Measurements from ENCODE around the gene PGAM4. TPM values are rescaled to one million over a fixed set of nuclear protein-coding genes. Genes with fewer than 3 reads are reported as not detected.

PGAM4 gene
- total RNA-seq, 1 experiment from 2014 or later: 0.46 TPM

DNA sequence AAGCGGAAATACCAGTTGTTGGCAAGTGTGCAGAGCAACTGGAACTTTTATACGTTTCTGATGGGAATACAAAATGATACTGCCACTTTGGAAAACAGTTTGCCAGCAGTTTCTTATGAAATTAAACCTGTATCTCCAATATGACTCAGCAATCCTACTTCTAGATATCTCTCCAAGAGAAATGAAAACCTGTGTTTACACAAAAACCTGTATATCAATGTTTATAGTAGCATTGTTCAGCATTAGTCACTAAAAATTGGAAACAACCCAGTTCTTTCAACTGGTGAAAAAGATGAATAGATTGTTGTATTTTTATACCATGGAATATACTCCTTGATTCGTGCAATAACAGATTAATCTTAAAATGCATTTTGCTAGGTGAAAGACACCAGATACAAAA lies 32.1 kb downstream of the PGAM4 start:
- TF ChIP-seq NR1H2 (CRISPR knock-in tag; IDR thresholded peaks at IDR 0.05) (no peak), SOX15 (CRISPR knock-in tag; IDR thresholded peaks at IDR 0.05) (no peak), TEAD4 (CRISPR knock-in tag; IDR thresholded peaks at IDR 0.05) (no peak)
- POLR2A ChIA-PET: no interaction called here
- Mint-ChIP-seq H3K4me1 (no peaks in the 10 kb centered on the region), H3K36me3 (no peaks in the 10 kb centered on the region; the same call in 1 of the 2 replicates), H3K9me3 (no peaks in the 10 kb centered on the region), H3K4me3 (no peak overlapping the region), H3K27me3 (ENCODE audit: low read depth) (no peaks in the 10 kb centered on the region), H3K27ac (no peak overlapping the region)
- DNase-seq (ENCODE audit: low spot score): no peak
- no peak for ATAC-seq
- CTCF ChIA-PET: no interaction called here

DNA sequence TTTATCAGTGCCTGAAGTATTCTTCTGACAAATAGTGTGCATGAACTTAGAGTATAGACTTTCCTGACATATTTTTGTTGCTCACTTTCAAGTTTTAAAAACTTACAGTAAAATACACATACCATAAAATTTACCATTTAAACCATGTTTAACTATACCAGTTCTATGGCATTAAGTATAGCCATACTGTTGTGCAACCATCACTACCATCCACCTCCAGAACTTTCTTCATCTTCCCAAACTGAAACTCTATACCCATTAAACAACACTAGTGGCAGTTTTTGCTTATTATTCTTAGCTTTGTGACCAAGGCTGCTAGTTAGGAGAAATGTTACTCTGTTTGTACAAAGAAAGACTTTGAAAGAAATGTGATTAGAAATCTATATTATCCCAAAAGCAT lies 33.1 kb downstream of the PGAM4 start:
- no peak for TF ChIP-seq HMGA2 (CRISPR knock-in tag; IDR thresholded peaks at IDR 0.05)
- TF ChIP-seq, protein P1, sequence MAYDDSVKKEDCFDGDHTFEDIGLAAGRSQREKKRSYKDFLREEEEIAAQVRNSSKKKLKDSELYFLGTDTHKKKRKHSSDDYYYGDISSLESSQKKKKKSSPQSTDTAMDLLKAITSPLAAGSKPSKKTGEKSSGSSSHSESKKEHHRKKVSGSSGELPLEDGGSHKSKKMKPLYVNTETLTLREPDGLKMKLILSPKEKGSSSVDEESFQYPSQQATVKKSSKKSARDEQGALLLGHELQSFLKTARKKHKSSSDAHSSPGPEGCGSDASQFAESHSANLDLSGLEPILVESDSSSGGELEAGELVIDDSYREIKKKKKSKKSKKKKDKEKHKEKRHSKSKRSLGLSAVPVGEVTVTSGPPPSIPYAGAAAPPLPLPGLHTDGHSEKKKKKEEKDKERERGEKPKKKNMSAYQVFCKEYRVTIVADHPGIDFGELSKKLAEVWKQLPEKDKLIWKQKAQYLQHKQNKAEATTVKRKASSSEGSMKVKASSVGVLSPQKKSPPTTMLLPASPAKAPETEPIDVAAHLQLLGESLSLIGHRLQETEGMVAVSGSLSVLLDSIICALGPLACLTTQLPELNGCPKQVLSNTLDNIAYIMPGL (CRISPR knock-in tag; IDR thresholded peaks at IDR 0.05): no peak
- Mint-ChIP-seq H3K4me3 (no peak overlapping the region), H3K4me1 (no peaks in the 10 kb centered on the region), H3K9me3 (no peaks in the 10 kb centered on the region), H3K36me3 (no peaks in the 10 kb centered on the region; the same call in 1 of the 2 replicates), H3K27ac (no peak overlapping the region; the same call in 1 of the 2 replicates), H3K27me3 (ENCODE audit: low read depth) (no peaks in the 10 kb centered on the region)
- ATAC-seq: no peak
- CTCF ChIA-PET: no interaction called here
- no peak for DNase-seq (ENCODE audit: low spot score)
- POLR2A ChIA-PET: no interaction called here

DNA sequence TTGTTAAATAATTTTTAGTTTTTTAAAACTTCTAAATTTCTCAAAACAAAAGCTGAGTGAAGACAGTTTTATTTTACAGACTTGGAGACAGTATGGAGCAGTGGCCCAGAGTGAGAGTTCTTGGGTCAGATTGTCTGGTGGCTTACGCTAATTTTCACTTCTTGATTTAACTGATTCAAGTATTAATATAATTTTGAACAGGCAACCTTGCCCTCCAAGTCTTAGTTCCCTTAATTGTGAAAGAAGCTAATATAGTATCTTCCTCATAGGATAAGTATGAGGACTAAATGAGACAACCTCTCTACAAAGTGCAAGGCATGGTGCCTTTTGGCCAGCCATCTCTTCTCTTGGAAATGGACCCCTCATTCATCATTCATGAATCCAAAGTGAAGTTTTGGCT lies 33.6 kb downstream of the PGAM4 start:
- H3K4me3 Mint-ChIP-seq: no peak overlapping the region
- no peaks in the 10 kb centered on the region for H3K9me3 Mint-ChIP-seq
- no peaks in the 10 kb centered on the region for H3K4me1 Mint-ChIP-seq
- no peak for TF ChIP-seq ZNF416 (CRISPR knock-in tag; IDR thresholded peaks at IDR 0.05)
- TF ChIP-seq, protein P2, sequence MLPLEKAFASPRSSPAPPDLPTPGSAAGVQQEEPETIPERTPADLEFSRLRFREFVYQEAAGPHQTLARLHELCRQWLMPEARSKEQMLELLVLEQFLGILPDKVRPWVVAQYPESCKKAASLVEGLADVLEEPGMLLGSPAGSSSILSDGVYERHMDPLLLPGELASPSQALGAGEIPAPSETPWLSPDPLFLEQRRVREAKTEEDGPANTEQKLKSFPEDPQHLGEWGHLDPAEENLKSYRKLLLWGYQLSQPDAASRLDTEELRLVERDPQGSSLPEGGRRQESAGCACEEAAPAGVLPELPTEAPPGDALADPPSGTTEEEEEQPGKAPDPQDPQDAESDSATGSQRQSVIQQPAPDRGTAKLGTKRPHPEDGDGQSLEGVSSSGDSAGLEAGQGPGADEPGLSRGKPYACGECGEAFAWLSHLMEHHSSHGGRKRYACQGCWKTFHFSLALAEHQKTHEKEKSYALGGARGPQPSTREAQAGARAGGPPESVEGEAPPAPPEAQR (CRISPR knock-in tag; IDR thresholded peaks at IDR 0.05): no peak
- no peaks in the 10 kb centered on the region for H3K27me3 Mint-ChIP-seq (ENCODE audit: low read depth)
- CTCF ChIA-PET: no interaction called here
- POLR2A ChIA-PET: no interaction called here
- H3K36me3 Mint-ChIP-seq: peaks cover 3% of the 10 kb centered on the region; the same call in 1 of the 2 replicates
- no peak for DNase-seq (ENCODE audit: low spot score)
- no peak overlapping the region for H3K27ac Mint-ChIP-seq
- no peak for ATAC-seq

DNA sequence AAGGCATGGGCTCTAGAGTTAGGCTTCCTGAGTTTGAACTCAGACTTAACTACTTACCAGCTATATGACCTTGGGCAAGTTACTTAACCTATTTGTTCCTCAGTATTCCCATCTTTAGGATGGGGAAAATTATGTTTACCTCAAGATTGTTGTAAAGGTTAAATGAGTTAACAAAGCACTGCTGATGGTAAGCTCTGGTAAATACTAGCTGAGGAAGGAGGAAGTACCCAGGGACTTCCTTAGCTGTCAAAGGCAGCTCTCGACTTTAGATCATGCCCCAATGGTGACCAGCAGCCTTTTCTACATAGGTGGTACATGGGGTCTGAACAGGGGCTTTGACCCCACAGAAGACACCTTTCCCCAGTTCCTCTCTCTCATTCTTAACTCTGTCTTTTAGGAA lies 38.9 kb downstream of the PGAM4 start:
- Mint-ChIP-seq H3K9me3 (no peaks in the 10 kb centered on the region), H3K36me3 (peaks cover 3% of the 10 kb centered on the region; the same call in 1 of the 2 replicates), H3K27me3 (ENCODE audit: low read depth) (no peaks in the 10 kb centered on the region), H3K27ac (no peak overlapping the region), H3K4me1 (no peaks in the 10 kb centered on the region), H3K4me3 (no peak overlapping the region)
- no peak for ATAC-seq
- CTCF ChIA-PET: no interaction called here
- DNase-seq (ENCODE audit: low spot score): no peak
- POLR2A ChIA-PET: no interaction called here
- TF ChIP-seq ZNF416 (CRISPR knock-in tag; IDR thresholded peaks at IDR 0.05) (no peak), TP53 (CRISPR knock-in tag; IDR thresholded peaks at IDR 0.05) (no peak), RELA (CRISPR knock-in tag; IDR thresholded peaks at IDR 0.05; ENCODE audit: borderline replicate concordance) (no peak), NFATC4 (CRISPR knock-in tag; IDR thresholded peaks at IDR 0.05) (no peak), FOXJ3 (CRISPR knock-in tag; IDR thresholded peaks at IDR 0.05; ENCODE audit: borderline replicate concordance) (no peak)
- TF ChIP-seq, protein P3, sequence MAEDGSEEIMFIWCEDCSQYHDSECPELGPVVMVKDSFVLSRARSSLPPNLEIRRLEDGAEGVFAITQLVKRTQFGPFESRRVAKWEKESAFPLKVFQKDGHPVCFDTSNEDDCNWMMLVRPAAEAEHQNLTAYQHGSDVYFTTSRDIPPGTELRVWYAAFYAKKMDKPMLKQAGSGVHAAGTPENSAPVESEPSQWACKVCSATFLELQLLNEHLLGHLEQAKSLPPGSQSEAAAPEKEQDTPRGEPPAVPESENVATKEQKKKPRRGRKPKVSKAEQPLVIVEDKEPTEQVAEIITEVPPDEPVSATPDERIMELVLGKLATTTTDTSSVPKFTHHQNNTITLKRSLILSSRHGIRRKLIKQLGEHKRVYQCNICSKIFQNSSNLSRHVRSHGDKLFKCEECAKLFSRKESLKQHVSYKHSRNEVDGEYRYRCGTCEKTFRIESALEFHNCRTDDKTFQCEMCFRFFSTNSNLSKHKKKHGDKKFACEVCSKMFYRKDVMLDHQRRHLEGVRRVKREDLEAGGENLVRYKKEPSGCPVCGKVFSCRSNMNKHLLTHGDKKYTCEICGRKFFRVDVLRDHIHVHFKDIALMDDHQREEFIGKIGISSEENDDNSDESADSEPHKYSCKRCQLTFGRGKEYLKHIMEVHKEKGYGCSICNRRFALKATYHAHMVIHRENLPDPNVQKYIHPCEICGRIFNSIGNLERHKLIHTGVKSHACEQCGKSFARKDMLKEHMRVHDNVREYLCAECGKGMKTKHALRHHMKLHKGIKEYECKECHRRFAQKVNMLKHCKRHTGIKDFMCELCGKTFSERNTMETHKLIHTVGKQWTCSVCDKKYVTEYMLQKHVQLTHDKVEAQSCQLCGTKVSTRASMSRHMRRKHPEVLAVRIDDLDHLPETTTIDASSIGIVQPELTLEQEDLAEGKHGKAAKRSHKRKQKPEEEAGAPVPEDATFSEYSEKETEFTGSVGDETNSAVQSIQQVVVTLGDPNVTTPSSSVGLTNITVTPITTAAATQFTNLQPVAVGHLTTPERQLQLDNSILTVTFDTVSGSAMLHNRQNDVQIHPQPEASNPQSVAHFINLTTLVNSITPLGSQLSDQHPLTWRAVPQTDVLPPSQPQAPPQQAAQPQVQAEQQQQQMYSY (CRISPR knock-in tag; IDR thresholded peaks at IDR 0.05): no peak
- TF ChIP-seq, protein P4, sequence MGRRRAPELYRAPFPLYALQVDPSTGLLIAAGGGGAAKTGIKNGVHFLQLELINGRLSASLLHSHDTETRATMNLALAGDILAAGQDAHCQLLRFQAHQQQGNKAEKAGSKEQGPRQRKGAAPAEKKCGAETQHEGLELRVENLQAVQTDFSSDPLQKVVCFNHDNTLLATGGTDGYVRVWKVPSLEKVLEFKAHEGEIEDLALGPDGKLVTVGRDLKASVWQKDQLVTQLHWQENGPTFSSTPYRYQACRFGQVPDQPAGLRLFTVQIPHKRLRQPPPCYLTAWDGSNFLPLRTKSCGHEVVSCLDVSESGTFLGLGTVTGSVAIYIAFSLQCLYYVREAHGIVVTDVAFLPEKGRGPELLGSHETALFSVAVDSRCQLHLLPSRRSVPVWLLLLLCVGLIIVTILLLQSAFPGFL (CRISPR knock-in tag; IDR thresholded peaks at IDR 0.05; ENCODE audit: borderline replicate concordance): no peak
- TF ChIP-seq, protein P5, sequence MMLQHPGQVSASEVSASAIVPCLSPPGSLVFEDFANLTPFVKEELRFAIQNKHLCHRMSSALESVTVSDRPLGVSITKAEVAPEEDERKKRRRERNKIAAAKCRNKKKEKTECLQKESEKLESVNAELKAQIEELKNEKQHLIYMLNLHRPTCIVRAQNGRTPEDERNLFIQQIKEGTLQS (CRISPR knock-in tag; conservative IDR thresholded peaks at IDR 0.05): no peak
